Heart left ventricle (tissue), 16 donors: ENCODE data around the gene OLR1. TPM values are rescaled to one million over a fixed set of nuclear protein-coding genes. Genes with fewer than 3 reads are reported as not detected.
"Not testable (repeated sequence)": the region's sequence is repeated elsewhere in the genome, so short reads cannot be mapped to it uniquely, and the experiment has no call there.

Source experiments
- ATAC-seq, 4 donors: fragments of 200-7000 bp; cut with Tn5 transposase; one replicate each; pipeline ENCODE4 v1.9.1; 2020 to 2022; ENCODE audit warnings: moderate library complexity in 4 of 4, mild to moderate bottlenecking in 3 of 4, moderate number of reproducible peaks in 1 of 4
- DNase-seq, 5 donors: peaks; one replicate each; pipeline ENCODE4 v3.0.0-alpha.2; 2020
- H3K27ac ChIP-seq, 12 donors: fragments of 200-600 bp; sonication (generic) in 4 of 12; one replicate each; pipeline versions ENCODE4 v1.5.0 to v1.8.0; 2016 to 2022; ENCODE audit warnings: mild to moderate bottlenecking in 2 of 12
- H3K27me3 ChIP-seq, 9 donors: fragments of 200-600 bp; sonication (generic) in 2 of 9; one replicate each; pipeline versions ENCODE4 v1.5.1 to v1.8.0; 2016 to 2022; ENCODE audit warnings: mild to moderate bottlenecking in 3 of 9
- H3K36me3 ChIP-seq, 9 donors: fragments of 200-600 bp; sonication (generic) in 2 of 9; one replicate each; pipeline versions ENCODE4 v1.5.0 to v1.8.0; 2018 to 2022; ENCODE audit warnings: mild to moderate bottlenecking in 2 of 9
- H3K4me1 ChIP-seq, 12 donors: fragments of 200-600 bp; sonication (generic) in 4 of 12; one replicate each; pipeline versions ENCODE4 v1.5.0 to v1.8.0; 2016 to 2022; ENCODE audit warnings: mild to moderate bottlenecking in 3 of 12
- H3K4me3 ChIP-seq, 12 donors: fragments of 200-600 bp; sonication (generic) in 4 of 12; one replicate each; pipeline versions ENCODE4 v1.5.0 to v1.8.0; 2017 to 2022; ENCODE audit warnings: mild to moderate bottlenecking in 9 of 12, moderate library complexity in 4 of 12
- H3K9me3 ChIP-seq, 12 donors: fragments of 200-600 bp; sonication (generic) in 4 of 12; one replicate each; pipeline versions ENCODE4 v1.5.0 to v1.8.0; 2016 to 2022; ENCODE audit warnings: mild to moderate bottlenecking in 1 of 12
- CTCF ChIP-seq, 12 donors: fragments of 200-600 bp; sonication (generic) in 4 of 12; IDR thresholded peaks; one replicate each; pipeline versions ENCODE4 v1.5.0 to v1.8.0; 2018 to 2022; ENCODE audit warnings: antibody characterized with exemption in 12 of 12, mild to moderate bottlenecking in 5 of 12
- POLR2A ChIP-seq, 2 donors: fragments of 450-650 bp; IDR thresholded peaks; one replicate each; pipeline ENCODE4 v1.6.1; 2017; ENCODE audit warnings: antibody characterized with exemption in 2 of 2, mild to moderate bottlenecking in 2 of 2, moderate library complexity in 2 of 2
- WGBS, 4 donors: extraction: QIAGEN DNeasy Blood & Tissue Kit in 2 of 4; methylation state at CpG; one replicate each; pipeline versions ENCODE4 v1.1.5 to v1.1.7; 2013 to 2018; 5-methylcytosine and 5-hydroxymethylcytosine counted together
- intact Hi-C, 10 donors: fragments of 100-400 bp; cut with DNase I; formaldehyde crosslinking; loops; one replicate each; pipeline versions ENCODE4 v1.11.1 to v1.14.2; 2022
- long read RNA-seq, 3 donors: library from polyadenylated mRNA; unstranded; transcript quantifications; one replicate each; pipeline ENCODE4 v2.0.0, GENCODE V29; 2020 to 2021
- polyA plus RNA-seq, 2 donors: library from polyadenylated mRNA; stranded (reverse); fragments of 200-250 nt; gene quantifications; one replicate each; pipeline ENCODE4 v1.2.3, GENCODE V29; 2013
- total RNA-seq, 9 donors: library from RNA; depleted of rRNA in 2 of 9; stranded (reverse); fragments of >200 nt in 2 of 9; fragmentation: NEBNext Ultra II Directional in 3 of 9; extraction: Animal tissue kit (Norgen Biotek cat#: 25700) in 3 of 9; gene quantifications; one replicate each; pipeline versions ENCODE4 v1.1.0 to v1.2.4, GENCODE V29; 2016 to 2023
- donor health status: ischemic (EF 13 %, LVEDD 7.1; RV severe dilation, severe dysfunction).
- donor health status: healthy with polysubstance abuse.
- donor health status: DM: no; HTN: yes; CAD: no.
- donor health status: DM: no; HTN: no; CAD: no.
- donor health status: ischemic (EF 25% LVEDD 6.9; RV normal size, moderate dysfunction).
- donor health status: ischemic (EF 25% LVEDD 5.7; RV mildly dilated, moderate dysfunction).
- donor health status: healthy.
- donor health status: DM: yes; HTN: yes; CAD: no.
- donor health status: ischemic (EF 35%, LVEDD 5.7; RV mildly dilated, moderate dysfunction).
- donor health status: nonischemic (EF 11% LVEDD 7.7; RV severe dilation, severe dysfunction).
- donor health status: DM: yes; HTN: yes; CAD: no.
- donor health status: PGD.
- donor health status: ischemic (EF 29% LVEDD 5.4; RV normal size, mild dysfunction).
- donor health status: nonischemic (EF 23%, LVEDD 6.1; RV moderate dilation, normal function).

The OLR1 gene
- total RNA-seq (1 to 10 TPM in 2 of 9 donors, under 1 TPM in 5, not detected in 2; 0.34 to 1.6 (median 0.81) TPM), polyA plus RNA-seq (under 1 TPM; 0.07 to 0.38 TPM)
- long read RNA-seq, donor 1 = 0 reads
- long read RNA-seq, donor 2, partial matches to known transcripts = 0 of 1 reads
- long read RNA-seq, donor 2, other reads (novel, unspliced or antisense) = 1 of 1 reads
- long read RNA-seq, donor 3, partial matches to known transcripts = 0 of 2 reads
- long read RNA-seq, donor 3, other reads (novel, unspliced or antisense) = 0 of 2 reads

- DNase-seq (no peak), ATAC-seq (no peak)
- Histone ChIP-seq H3K27me3 (peaks cover 0 to 14% (median 0%) of the 10 kb centered on the region in 9 donors), H3K36me3 (no peaks in the 10 kb centered on the region), H3K4me3 (no peak within 1 kb of the TSS), H3K9me3 (no peaks in the 10 kb centered on the region), H3K4me1 (peaks cover 0 to 14% (median 0%) of the 10 kb centered on the region in 12 donors), H3K27ac (no peak within 1 kb of the TSS)
- WGBS, 4 donors = 65 to 69% (median 67%) methylated on average over 7 of the region's 7 CpGs
- intact Hi-C loops = no loop called here
- TF ChIP-seq CTCF (IDR thresholded peaks at IDR 0.05) = no peak
- TF ChIP-seq POLR2A (IDR thresholded peaks at IDR 0.05) = no peak
Observed at GRCh38 chr12:10171973-10172728, at the start of gene OLR1. OLR1 (minus strand) TSS chr12:10172132; CDS start chr12:10172077, 55 bp downstream.

DNA sequence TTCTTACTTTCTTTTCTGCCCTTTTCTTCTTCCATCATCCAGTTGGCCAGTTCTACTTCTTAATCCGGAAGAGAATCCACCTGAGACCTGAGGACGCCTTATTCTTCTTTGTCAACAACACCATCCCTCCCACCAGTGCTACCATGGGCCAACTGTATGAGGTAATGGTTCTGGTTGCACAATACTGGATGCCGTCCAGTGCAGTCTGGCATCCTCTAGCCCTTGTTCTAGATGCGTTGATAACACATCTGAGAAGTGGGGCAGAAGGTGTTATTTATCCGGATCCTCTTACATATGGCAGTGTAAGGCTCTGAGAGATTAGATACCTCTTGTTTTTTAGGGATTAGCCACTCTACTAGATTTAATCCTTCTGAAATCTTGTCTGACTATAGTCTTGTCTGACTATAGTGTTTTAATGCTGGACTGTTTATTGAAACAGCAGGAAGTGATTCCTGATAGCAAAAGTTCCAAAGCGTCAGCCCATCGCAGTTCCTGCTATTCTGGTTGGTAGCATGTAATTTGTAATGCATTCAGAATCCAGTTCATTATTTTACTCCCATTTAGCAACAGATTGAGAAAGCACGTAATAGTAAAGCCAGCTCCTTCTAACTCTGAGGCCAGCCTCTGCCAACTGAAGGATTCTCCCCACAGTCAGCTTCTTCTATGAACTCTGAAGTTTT is 48.6 kb upstream of the OLR1 start:
- peak; percentile 65 to 83 (median 75) for DNase-seq
- Histone ChIP-seq H3K4me3 (peak overlapping the region in 1 of 12 donors; percentile 8), H3K36me3 (peaks cover 0 to 85% (median 73%) of the 10 kb centered on the region in 9 donors), H3K4me1 (peaks cover 4 to 62% (median 39%) of the 10 kb centered on the region in 12 donors), H3K9me3 (no peaks in the 10 kb centered on the region), H3K27ac (peak overlapping the region; percentile 4 to 83 (median 68)), H3K27me3 (no peaks in the 10 kb centered on the region)
- ATAC-seq = peak; percentile 93 to 97 (median 94)
- WGBS, 4 donors = 14 to 24% (median 19%) methylated on average over 8 of the region's 8 CpGs
- peak in 1 of 2 donors; percentile 15 for TF ChIP-seq POLR2A (IDR thresholded peaks at IDR 0.05)
- TF ChIP-seq CTCF (IDR thresholded peaks at IDR 0.05) = no peak
- intact Hi-C loops = loop anchor here in 1 of 10 donors (10.0 kb wide), 1 partner anchor 954 kb away; the partner anchor contains the start of gene SMIM10L1

DNA sequence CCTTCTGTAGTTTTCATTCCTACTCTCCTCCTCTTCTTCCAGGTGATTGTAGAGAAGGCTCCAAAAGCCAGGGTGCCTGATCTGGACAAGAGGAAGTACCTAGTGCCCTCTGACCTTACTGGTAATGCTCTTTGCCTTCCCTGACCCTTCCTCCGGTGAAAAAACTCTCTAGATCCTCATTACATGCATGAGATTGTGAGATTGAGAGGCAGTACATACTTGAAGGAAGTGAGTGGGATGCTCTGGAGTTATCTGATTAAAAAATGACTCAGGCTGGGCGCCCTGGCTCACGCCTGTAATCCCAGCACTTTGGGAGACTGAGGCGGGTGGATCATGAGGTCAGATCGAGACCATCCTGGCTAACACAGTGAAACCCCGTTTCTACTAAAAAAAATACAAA is 46.1 kb upstream of the OLR1 start:
- 81 to 89% (median 84%) methylated on average over 6 of the region's 6 CpGs for WGBS, 4 donors
- Histone ChIP-seq H3K36me3 (peaks cover 0 to 71% (median 59%) of the 10 kb centered on the region in 9 donors), H3K27ac (peak overlapping the region in 6 of 12 donors; percentile 1 to 83 (median 23)), H3K4me3 (peak overlapping the region in 1 of 12 donors; percentile 76), H3K4me1 (peaks cover 4 to 71% (median 49%) of the 10 kb centered on the region in 12 donors), H3K9me3 (no peaks in the 10 kb centered on the region), H3K27me3 (no peaks in the 10 kb centered on the region)
- DNase-seq = no peak
- TF ChIP-seq CTCF (IDR thresholded peaks at IDR 0.05) = no peak
- no peak for TF ChIP-seq POLR2A (IDR thresholded peaks at IDR 0.05)
- ATAC-seq = no peak
- intact Hi-C loops = loop anchor here in 3 of 10 donors (10.0 kb wide), 2 partner anchors 497 to 507 kb away; partner anchors contain the start of gene YBX3 (in 1 of the 3)

- intact Hi-C loops = loop anchor here in 3 of 10 donors (10.0 kb wide), 2 partner anchors 499 to 509 kb away; partner anchors contain the start of gene YBX3 (in 1 of the 3)
- WGBS, 4 donors = 76 to 87% (median 85%) methylated on average over 13 of the region's 13 CpGs
- Histone ChIP-seq H3K4me1 (peaks cover 4 to 69% (median 47%) of the 10 kb centered on the region in 12 donors), H3K4me3 (peak overlapping the region in 9 of 12 donors; percentile 71 to 89 (median 82)), H3K27ac (peak overlapping the region in 10 of 12 donors; percentile 98 to 100 (median 98)), H3K36me3 (peaks cover 0 to 50% (median 38%) of the 10 kb centered on the region in 9 donors)
- not testable (repeated sequence) for H3K27me3 ChIP-seq, H3K9me3 ChIP-seq, DNase-seq, ATAC-seq
Observed at GRCh38 chr12:10215946-10216345, 44.0 kb upstream of the OLR1 start.
